Liver (tissue), 3 donors: ENCODE results near the gene NF1.

Experiments used
- GABPA ChIP-seq, 2 donors: IDR thresholded peaks in 1 of 2; conservative IDR thresholded peaks in 1 of 2; 2 replicates each; pipeline ENCODE4 v1.6.1; 2016; ENCODE audit warnings: antibody characterized with exemption in 2 of 2, mild to moderate bottlenecking in 1 of 2, moderate library complexity in 1 of 2
- JUND ChIP-seq, 2 donors: IDR thresholded peaks; 2 replicates each; pipeline ENCODE4 v1.6.1; 2016; ENCODE audit warnings: antibody characterized with exemption in 2 of 2
- NR2F2 ChIP-seq: IDR thresholded peaks from 2 replicates; pipeline ENCODE4 v1.6.1; 2016; ENCODE audit warnings: antibody characterized with exemption
- TAF1 ChIP-seq: conservative IDR thresholded peaks from 2 replicates; pipeline ENCODE4 v1.6.1; 2016; ENCODE audit warnings: antibody characterized with exemption, mild to moderate bottlenecking
- YY1 ChIP-seq: IDR thresholded peaks from 2 replicates; pipeline ENCODE4 v1.6.1; 2016; ENCODE audit warnings: antibody characterized with exemption, mild to moderate bottlenecking
- TF ChIP-seq, protein P1 (sequence below): fragments of 150-350 bp; IDR thresholded peaks from 2 replicates; pipeline ENCODE4 v1.5.1; 2017; ENCODE audit warnings: improper control_type of control experiment, low read depth, low read length; ENCODE audit not compliant: missing input control
- TF ChIP-seq, protein P2 (sequence below): IDR thresholded peaks from 2 replicates; pipeline ENCODE4 v1.6.1; 2016; ENCODE audit warnings: antibody characterized with exemption
- donor health status: healthy.
- donor health status: healthy.

DNA sequence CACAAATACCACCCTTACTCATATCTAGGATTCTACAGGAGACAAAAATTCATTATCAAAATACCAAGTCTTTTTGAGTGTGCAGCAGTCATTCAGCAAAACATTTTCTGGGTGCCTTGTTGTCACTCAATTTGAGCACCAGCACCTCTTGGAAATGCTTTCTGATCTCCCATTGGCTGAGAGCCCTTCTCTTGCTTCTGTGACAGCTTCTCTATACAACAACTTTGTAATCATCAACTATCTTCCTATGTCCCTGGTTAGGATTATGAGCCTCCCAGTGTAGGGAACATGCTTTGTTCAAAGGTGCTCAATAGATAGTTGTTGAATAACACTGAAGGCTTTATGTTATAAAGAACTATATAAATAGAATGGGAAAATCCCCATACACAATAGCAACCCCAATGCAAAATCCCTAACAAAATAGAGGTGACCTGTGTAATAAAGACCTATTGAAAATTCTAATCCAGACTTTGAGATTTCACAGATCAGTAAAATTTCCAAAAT lies 286.4 kb downstream of the NF1 start:
- TF ChIP-seq TAF1 = no peak
- TF ChIP-seq, protein P1, sequence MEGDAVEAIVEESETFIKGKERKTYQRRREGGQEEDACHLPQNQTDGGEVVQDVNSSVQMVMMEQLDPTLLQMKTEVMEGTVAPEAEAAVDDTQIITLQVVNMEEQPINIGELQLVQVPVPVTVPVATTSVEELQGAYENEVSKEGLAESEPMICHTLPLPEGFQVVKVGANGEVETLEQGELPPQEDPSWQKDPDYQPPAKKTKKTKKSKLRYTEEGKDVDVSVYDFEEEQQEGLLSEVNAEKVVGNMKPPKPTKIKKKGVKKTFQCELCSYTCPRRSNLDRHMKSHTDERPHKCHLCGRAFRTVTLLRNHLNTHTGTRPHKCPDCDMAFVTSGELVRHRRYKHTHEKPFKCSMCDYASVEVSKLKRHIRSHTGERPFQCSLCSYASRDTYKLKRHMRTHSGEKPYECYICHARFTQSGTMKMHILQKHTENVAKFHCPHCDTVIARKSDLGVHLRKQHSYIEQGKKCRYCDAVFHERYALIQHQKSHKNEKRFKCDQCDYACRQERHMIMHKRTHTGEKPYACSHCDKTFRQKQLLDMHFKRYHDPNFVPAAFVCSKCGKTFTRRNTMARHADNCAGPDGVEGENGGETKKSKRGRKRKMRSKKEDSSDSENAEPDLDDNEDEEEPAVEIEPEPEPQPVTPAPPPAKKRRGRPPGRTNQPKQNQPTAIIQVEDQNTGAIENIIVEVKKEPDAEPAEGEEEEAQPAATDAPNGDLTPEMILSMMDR = no peak
- TF ChIP-seq, protein P2, sequence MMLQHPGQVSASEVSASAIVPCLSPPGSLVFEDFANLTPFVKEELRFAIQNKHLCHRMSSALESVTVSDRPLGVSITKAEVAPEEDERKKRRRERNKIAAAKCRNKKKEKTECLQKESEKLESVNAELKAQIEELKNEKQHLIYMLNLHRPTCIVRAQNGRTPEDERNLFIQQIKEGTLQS = no peak
- no peak for TF ChIP-seq GABPA (IDR thresholded peaks at IDR 0.05 in 1 of 2, conservative IDR thresholded peaks at IDR 0.05 in 1 of 2)
- TF ChIP-seq JUND (IDR thresholded peaks at IDR 0.05) = no peak
- no peak for TF ChIP-seq YY1
- no peak for TF ChIP-seq NR2F2
